HepG2 (cell line): ENCODE results near the gene SLC25A22. TPM values are rescaled to one million over a fixed set of nuclear protein-coding genes. Genes with fewer than 3 reads are reported as not detected.

ENCODE experiments used
- ATF7-NPFF ChIP-seq: sonication (generic); formaldehyde crosslinking; IDR thresholded peaks from 2 replicates; pipeline ENCODE4 v1.8.1; 2023; ENCODE audit warnings: mild to moderate bottlenecking, low read depth, missing genetic modification reagents, moderate library complexity
- ATM ChIP-seq: fragments of 450-650 bp; IDR thresholded peaks from 2 replicates; pipeline ENCODE4 v1.7.1; 2017; ENCODE audit warnings: mild to moderate bottlenecking, borderline replicate concordance
- BORCS8-MEF2B ChIP-seq: sonication (generic); formaldehyde crosslinking; IDR thresholded peaks from 2 replicates; pipeline ENCODE4 v1.8.0; 2022; ENCODE audit warnings: mild to moderate bottlenecking, missing genetic modification reagents
- ESRRA ChIP-seq: sonication (generic); formaldehyde crosslinking; IDR thresholded peaks from 2 replicates; pipeline ENCODE4 v1.5.1; 2020; ENCODE audit warnings: mild to moderate bottlenecking, low read depth, missing genetic modification reagents
- PAX8 ChIP-seq: sonication (generic); formaldehyde crosslinking; IDR thresholded peaks from 2 replicates; pipeline ENCODE4 v1.8.0; 2022; ENCODE audit warnings: mild to moderate bottlenecking, missing genetic modification reagents, borderline replicate concordance
- RFX5 ChIP-seq: IDR thresholded peaks from 2 replicates; pipeline ENCODE4 v1.6.1; 2011; ENCODE audit warnings: low read depth, low read length, improper control_type of control experiment
- ZKSCAN8 ChIP-seq: IDR thresholded peaks from 2 replicates; pipeline ENCODE4 v1.6.1; 2016; ENCODE audit warnings: borderline replicate concordance, missing genetic modification reagents, missing compliant biosample characterization
- polyA plus RNA-seq, 8 experiments: library from polyadenylated mRNA; depleted of rRNA in 3 of 8; stranded (reverse) in 7 of 8; unstranded in 1 of 8; fragments of >200 nt; fragmentation: Illumina TruSeq in 4 of 8; extraction: Trizol in 4 of 8; gene quantifications; 2 replicates each; pipeline versions ENCODE4 v1.2.1 to v1.2.3, GENCODE V29; 2011 to 2016; ENCODE audit warnings: low read depth in 4 of 8, missing spikeins in 1 of 8, mixed read lengths in 1 of 8; ENCODE audit not compliant: insufficient read depth in 1 of 8
- total RNA-seq, 5 experiments: library from RNA; depleted of rRNA; stranded (reverse); fragments of >200 nt; fragmentation: Illumina TruSeq; extraction: Trizol; gene quantifications; 2 replicates each; pipeline ENCODE4 v1.2.3, GENCODE V29; 2016; ENCODE audit warnings: low read depth in 1 of 5
- TF ChIP-seq, protein P1 (sequence below): fragments of 450-650 bp; IDR thresholded peaks from 2 replicates; pipeline ENCODE4 v1.6.1; 2016
- TF ChIP-seq, protein P2 (sequence below): sonication (generic); formaldehyde crosslinking; IDR thresholded peaks from 2 replicates; pipeline ENCODE4 v1.9.0; 2021; ENCODE audit warnings: missing genetic modification reagents, borderline replicate concordance
- TF ChIP-seq, protein P3 (sequence below): sonication (generic); formaldehyde crosslinking; conservative IDR thresholded peaks from 2 replicates; pipeline ENCODE4 v1.4.0; 2020; ENCODE audit warnings: mild to moderate bottlenecking, missing genetic modification reagents, moderate library complexity
- TF ChIP-seq, protein P4 (sequence below): sonication (generic); formaldehyde crosslinking; IDR thresholded peaks from 2 replicates; pipeline ENCODE4 v1.5.1; 2020; ENCODE audit warnings: missing genetic modification reagents, mild to moderate bottlenecking, borderline replicate concordance
- TF ChIP-seq, protein P5 (sequence below): IDR thresholded peaks from 2 replicates; pipeline ENCODE4 v1.4.0; 2020; ENCODE audit warnings: mild to moderate bottlenecking, missing genetic modification reagents

SLC25A22 gene
- total and polyA plus RNA-seq, 2 of the 13 experiments (the other 11 are each of a cell fraction or from before 2014, with no cell fraction given): 12.4 to 19.2 TPM

DNA sequence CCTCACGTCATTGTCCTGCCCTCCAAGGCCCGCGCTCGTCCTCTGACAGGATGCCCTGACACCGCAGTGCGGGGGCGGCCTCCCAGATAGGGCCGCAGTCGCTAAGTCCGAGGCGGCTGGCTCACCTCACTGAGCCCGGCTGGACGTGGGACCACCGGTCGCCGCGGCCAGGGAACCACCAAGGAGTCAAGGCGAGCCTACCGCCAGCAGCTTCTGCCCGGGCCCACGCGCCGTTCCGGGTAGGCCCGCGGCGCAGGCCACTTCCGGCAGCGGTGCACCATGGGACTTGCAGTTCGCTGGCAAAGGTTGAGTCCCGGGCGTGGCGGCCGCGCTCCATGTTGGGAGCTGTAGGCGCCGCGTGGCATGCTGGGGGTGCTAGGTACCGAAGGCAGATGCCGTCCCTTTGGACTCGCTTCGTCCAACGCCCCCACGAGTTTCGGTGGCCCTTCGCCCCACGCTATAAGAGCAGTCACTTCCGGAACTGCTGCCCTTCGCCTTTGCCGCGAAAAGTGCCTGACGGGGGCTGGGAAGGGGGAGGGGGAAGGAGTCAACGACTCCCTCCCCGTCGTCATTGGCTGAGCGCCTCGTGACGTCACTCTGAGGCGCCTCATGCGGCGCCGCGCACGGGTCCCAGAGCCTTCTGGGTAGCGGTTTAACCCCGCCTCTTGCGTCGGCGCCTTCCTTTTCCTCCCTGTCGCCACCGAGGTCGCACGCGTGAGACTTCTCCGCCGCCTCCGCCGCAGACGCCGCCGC, 11.4 kb upstream of the SLC25A22 start, which contains the start of gene RPLP2 (continued):
- TF ChIP-seq BORCS8-MEF2B (peak; percentile 92; the same call in 1 of the 2 replicates), ZKSCAN8 (CRISPR knock-in tag) (peak; percentile 66; the same call in 1 of the 2 replicates), ATM (no peak), PAX8 (no peak), ESRRA (CRISPR knock-in tag) (peak; percentile 57; the same call in 1 of the 2 replicates), ATF7-NPFF (CRISPR knock-in tag) (no peak; the same call in none of the 2 replicates), RFX5 (peak; percentile 80)
- TF ChIP-seq, protein P1, sequence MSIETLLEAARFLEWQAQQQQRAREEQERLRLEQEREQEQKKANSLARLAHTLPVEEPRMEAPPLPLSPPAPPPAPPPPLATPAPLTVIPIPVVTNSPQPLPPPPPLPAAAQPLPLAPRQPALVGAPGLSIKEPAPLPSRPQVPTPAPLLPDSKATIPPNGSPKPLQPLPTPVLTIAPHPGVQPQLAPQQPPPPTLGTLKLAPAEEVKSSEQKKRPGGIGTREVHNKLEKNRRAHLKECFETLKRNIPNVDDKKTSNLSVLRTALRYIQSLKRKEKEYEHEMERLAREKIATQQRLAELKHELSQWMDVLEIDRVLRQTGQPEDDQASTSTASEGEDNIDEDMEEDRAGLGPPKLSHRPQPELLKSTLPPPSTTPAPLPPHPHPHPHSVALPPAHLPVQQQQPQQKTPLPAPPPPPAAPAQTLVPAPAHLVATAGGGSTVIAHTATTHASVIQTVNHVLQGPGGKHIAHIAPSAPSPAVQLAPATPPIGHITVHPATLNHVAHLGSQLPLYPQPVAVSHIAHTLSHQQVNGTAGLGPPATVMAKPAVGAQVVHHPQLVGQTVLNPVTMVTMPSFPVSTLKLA: peak; percentile 85
- TF ChIP-seq, protein P2, sequence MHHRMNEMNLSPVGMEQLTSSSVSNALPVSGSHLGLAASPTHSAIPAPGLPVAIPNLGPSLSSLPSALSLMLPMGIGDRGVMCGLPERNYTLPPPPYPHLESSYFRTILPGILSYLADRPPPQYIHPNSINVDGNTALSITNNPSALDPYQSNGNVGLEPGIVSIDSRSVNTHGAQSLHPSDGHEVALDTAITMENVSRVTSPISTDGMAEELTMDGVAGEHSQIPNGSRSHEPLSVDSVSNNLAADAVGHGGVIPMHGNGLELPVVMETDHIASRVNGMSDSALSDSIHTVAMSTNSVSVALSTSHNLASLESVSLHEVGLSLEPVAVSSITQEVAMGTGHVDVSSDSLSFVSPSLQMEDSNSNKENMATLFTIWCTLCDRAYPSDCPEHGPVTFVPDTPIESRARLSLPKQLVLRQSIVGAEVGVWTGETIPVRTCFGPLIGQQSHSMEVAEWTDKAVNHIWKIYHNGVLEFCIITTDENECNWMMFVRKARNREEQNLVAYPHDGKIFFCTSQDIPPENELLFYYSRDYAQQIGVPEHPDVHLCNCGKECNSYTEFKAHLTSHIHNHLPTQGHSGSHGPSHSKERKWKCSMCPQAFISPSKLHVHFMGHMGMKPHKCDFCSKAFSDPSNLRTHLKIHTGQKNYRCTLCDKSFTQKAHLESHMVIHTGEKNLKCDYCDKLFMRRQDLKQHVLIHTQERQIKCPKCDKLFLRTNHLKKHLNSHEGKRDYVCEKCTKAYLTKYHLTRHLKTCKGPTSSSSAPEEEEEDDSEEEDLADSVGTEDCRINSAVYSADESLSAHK: no peak
- TF ChIP-seq, protein P3, sequence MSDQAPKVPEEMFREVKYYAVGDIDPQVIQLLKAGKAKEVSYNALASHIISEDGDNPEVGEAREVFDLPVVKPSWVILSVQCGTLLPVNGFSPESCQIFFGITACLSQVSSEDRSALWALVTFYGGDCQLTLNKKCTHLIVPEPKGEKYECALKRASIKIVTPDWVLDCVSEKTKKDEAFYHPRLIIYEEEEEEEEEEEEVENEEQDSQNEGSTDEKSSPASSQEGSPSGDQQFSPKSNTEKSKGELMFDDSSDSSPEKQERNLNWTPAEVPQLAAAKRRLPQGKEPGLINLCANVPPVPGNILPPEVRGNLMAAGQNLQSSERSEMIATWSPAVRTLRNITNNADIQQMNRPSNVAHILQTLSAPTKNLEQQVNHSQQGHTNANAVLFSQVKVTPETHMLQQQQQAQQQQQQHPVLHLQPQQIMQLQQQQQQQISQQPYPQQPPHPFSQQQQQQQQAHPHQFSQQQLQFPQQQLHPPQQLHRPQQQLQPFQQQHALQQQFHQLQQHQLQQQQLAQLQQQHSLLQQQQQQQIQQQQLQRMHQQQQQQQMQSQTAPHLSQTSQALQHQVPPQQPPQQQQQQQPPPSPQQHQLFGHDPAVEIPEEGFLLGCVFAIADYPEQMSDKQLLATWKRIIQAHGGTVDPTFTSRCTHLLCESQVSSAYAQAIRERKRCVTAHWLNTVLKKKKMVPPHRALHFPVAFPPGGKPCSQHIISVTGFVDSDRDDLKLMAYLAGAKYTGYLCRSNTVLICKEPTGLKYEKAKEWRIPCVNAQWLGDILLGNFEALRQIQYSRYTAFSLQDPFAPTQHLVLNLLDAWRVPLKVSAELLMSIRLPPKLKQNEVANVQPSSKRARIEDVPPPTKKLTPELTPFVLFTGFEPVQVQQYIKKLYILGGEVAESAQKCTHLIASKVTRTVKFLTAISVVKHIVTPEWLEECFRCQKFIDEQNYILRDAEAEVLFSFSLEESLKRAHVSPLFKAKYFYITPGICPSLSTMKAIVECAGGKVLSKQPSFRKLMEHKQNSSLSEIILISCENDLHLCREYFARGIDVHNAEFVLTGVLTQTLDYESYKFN (CRISPR knock-in tag): peak; percentile 62
- TF ChIP-seq, protein P4, sequence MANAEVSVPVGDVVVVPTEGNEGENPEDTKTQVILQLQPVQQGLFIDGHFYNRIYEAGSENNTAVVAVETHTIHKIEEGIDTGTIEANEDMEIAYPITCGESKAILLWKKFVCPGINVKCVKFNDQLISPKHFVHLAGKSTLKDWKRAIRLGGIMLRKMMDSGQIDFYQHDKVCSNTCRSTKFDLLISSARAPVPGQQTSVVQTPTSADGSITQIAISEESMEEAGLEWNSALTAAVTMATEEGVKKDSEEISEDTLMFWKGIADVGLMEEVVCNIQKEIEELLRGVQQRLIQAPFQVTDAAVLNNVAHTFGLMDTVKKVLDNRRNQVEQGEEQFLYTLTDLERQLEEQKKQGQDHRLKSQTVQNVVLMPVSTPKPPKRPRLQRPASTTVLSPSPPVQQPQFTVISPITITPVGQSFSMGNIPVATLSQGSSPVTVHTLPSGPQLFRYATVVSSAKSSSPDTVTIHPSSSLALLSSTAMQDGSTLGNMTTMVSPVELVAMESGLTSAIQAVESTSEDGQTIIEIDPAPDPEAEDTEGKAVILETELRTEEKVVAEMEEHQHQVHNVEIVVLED: peak; percentile 96
- TF ChIP-seq, protein P5, sequence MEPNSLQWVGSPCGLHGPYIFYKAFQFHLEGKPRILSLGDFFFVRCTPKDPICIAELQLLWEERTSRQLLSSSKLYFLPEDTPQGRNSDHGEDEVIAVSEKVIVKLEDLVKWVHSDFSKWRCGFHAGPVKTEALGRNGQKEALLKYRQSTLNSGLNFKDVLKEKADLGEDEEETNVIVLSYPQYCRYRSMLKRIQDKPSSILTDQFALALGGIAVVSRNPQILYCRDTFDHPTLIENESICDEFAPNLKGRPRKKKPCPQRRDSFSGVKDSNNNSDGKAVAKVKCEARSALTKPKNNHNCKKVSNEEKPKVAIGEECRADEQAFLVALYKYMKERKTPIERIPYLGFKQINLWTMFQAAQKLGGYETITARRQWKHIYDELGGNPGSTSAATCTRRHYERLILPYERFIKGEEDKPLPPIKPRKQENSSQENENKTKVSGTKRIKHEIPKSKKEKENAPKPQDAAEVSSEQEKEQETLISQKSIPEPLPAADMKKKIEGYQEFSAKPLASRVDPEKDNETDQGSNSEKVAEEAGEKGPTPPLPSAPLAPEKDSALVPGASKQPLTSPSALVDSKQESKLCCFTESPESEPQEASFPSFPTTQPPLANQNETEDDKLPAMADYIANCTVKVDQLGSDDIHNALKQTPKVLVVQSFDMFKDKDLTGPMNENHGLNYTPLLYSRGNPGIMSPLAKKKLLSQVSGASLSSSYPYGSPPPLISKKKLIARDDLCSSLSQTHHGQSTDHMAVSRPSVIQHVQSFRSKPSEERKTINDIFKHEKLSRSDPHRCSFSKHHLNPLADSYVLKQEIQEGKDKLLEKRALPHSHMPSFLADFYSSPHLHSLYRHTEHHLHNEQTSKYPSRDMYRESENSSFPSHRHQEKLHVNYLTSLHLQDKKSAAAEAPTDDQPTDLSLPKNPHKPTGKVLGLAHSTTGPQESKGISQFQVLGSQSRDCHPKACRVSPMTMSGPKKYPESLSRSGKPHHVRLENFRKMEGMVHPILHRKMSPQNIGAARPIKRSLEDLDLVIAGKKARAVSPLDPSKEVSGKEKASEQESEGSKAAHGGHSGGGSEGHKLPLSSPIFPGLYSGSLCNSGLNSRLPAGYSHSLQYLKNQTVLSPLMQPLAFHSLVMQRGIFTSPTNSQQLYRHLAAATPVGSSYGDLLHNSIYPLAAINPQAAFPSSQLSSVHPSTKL: peak; percentile 7
